Esophagus muscularis mucosa (tissue), 4 donors: ENCODE measurements around the gene CREBZF. TPM values are rescaled to one million over a fixed set of nuclear protein-coding genes. Genes with fewer than 3 reads are reported as not detected.
A peak's percentile ranks its signal among the peaks of the same experiment; 100 is the strongest.

Experiments used
- DNase-seq: peaks from one replicate; pipeline ENCODE4 v3.0.0-alpha.2; 2017; ENCODE audit errors: extremely low spot score
- H3K27ac ChIP-seq, 4 donors: fragments of 200-600 bp; sonication (generic); replicated peaks in 1 of 4; 1 replicate in 3 of 4; 2 replicates in 1 of 4; pipeline ENCODE4 v1.5.1; 2016 to 2019; ENCODE audit warnings: mild to moderate bottlenecking in 1 of 4
- H3K27me3 ChIP-seq, 4 donors: fragments of 200-600 bp; sonication (generic); one replicate each; pipeline versions ENCODE4 v1.5.1 to v1.6.0; 2016 to 2019
- H3K36me3 ChIP-seq, 4 donors: fragments of 200-600 bp; sonication (generic); one replicate each; pipeline ENCODE4 v1.5.1; 2016 to 2019
- H3K4me1 ChIP-seq, 4 donors: fragments of 200-600 bp; sonication (generic); one replicate each; pipeline ENCODE4 v1.5.1; 2016 to 2019
- H3K4me3 ChIP-seq, 4 donors: fragments of 200-600 bp; sonication (generic); 1 replicate in 2 of 4; 2 replicates in 2 of 4; pipeline ENCODE4 v1.5.1; 2016 to 2019; ENCODE audit warnings: mild to moderate bottlenecking in 4 of 4, moderate library complexity in 1 of 4
- H3K9me3 ChIP-seq, 4 donors: fragments of 200-600 bp; sonication (generic); 1 replicate in 3 of 4; 2 replicates in 1 of 4; pipeline ENCODE4 v1.5.1; 2016 to 2019
- CTCF ChIP-seq, 3 experiments: fragments of 200-600 bp in 2 of 3; fragments of 450-650 bp in 1 of 3; sonication (generic) in 2 of 3; IDR thresholded peaks; one replicate each; pipeline ENCODE4 v1.5.1; 2017 to 2019; ENCODE audit warnings: antibody characterized with exemption in 3 of 3, mild to moderate bottlenecking in 2 of 3, moderate library complexity in 1 of 3
- EP300 ChIP-seq: sonication (generic); formaldehyde crosslinking; IDR thresholded peaks from one replicate; pipeline ENCODE4 v1.6.1; 2017; ENCODE audit warnings: antibody characterized with exemption
- POLR2A ChIP-seq: fragments of 450-650 bp; IDR thresholded peaks from one replicate; pipeline ENCODE4 v1.6.1; 2017; ENCODE audit warnings: antibody characterized with exemption, moderate library complexity, mild to moderate bottlenecking, low read depth
- POLR2AphosphoS5 ChIP-seq, 2 donors: sonication (generic); formaldehyde crosslinking; IDR thresholded peaks; one replicate each; pipeline ENCODE4 v1.6.1; 2017; ENCODE audit warnings: antibody characterized with exemption in 2 of 2
- WGBS: methylation state at CpG from one replicate; pipeline ENCODE4 v1.1.5; 2018; 5-methylcytosine and 5-hydroxymethylcytosine counted together
- intact Hi-C: fragments of 100-400 bp; cut with DNase I; formaldehyde crosslinking; loops from one replicate; pipeline ENCODE4 v1.15.1; 2023
- total RNA-seq, 4 donors: library from RNA; depleted of rRNA; stranded (reverse); fragments of >200 nt; gene quantifications; one replicate each; pipeline versions ENCODE4 v1.1.0 to v1.2.1, GENCODE V29; 2016

CREBZF gene
- total RNA-seq = 10 to 100 TPM; 34.8 to 60.6 (median 37.0) TPM

- WGBS = under 1% methylated on average over 35 of the region's 67 CpGs
- TF ChIP-seq CTCF (IDR thresholded peaks at IDR 0.05) (no peak), POLR2AphosphoS5 (IDR thresholded peaks at IDR 0.05) (peak; percentile 96 to 99), POLR2A (peak; percentile 94)
- Histone ChIP-seq H3K27me3 (no peaks in the 10 kb centered on the region), H3K9me3 (no peaks in the 10 kb centered on the region), H3K36me3 (peaks cover 0 to 11% (median 4%) of the 10 kb centered on the region in 4 donors), H3K4me1 (peaks cover 34 to 36% (median 35%) of the 10 kb centered on the region in 4 donors), H3K27ac (peak within 1 kb of the TSS; percentile 94 to 99 (median 96)), H3K4me3 (peak within 1 kb of the TSS; percentile 82 to 90 (median 86))
- DNase-seq = peak; percentile 98
- intact Hi-C loops = loop anchor here (2.0 to 5.0 kb wide), 2 partner anchors 36 to 68 kb away; partner anchors contain the start of gene TMEM126B
Observed at GRCh38 chr11:85664615-85665481, at the start of gene CREBZF. Gene CREBZF (minus strand): TSS chr11:85665129. CDS start chr11:85664875, 254 bp downstream.

- H3K4me3 ChIP-seq = no peak overlapping the region
- no peaks in the 10 kb centered on the region for H3K4me1 ChIP-seq
- no peak for TF ChIP-seq EP300
- no peak for TF ChIP-seq POLR2A
- TF ChIP-seq CTCF (IDR thresholded peaks at IDR 0.05) = no peak
- TF ChIP-seq POLR2AphosphoS5 (IDR thresholded peaks at IDR 0.05) = no peak
- H3K27me3 ChIP-seq = no peaks in the 10 kb centered on the region
- 86% methylated on average over 3 of the region's 3 CpGs for WGBS
- H3K9me3 ChIP-seq = no peaks in the 10 kb centered on the region
- no peak for DNase-seq
- H3K36me3 ChIP-seq = no peaks in the 10 kb centered on the region
- intact Hi-C loops = no loop called here
- no peak overlapping the region for H3K27ac ChIP-seq
Observed at GRCh38 chr11:85712953-85713352, 48.0 kb upstream of the CREBZF start.

- Histone ChIP-seq H3K4me3 (no peak overlapping the region), H3K36me3 (no peaks in the 10 kb centered on the region), H3K27me3 (no peaks in the 10 kb centered on the region), H3K4me1 (no peaks in the 10 kb centered on the region), H3K27ac (no peak overlapping the region), H3K9me3 (no peaks in the 10 kb centered on the region)
- 58% methylated on average over 5 of the region's 5 CpGs for WGBS
- no peak for DNase-seq
- intact Hi-C loops = no loop called here
- TF ChIP-seq POLR2A (no peak), EP300 (no peak), POLR2AphosphoS5 (IDR thresholded peaks at IDR 0.05) (no peak), CTCF (IDR thresholded peaks at IDR 0.05) (no peak)
Observed at GRCh38 chr11:85710917-85711316, 46.0 kb upstream of the CREBZF start.

- no peak overlapping the region for H3K4me3 ChIP-seq
- H3K36me3 ChIP-seq = no peaks in the 10 kb centered on the region
- 83% methylated on average over 5 of the region's 5 CpGs for WGBS
- no peak for TF ChIP-seq POLR2AphosphoS5 (IDR thresholded peaks at IDR 0.05)
- no peak for DNase-seq
- intact Hi-C loops = no loop called here
- no peaks in the 10 kb centered on the region for H3K27me3 ChIP-seq
- no peak overlapping the region for H3K27ac ChIP-seq
- no peaks in the 10 kb centered on the region for H3K4me1 ChIP-seq
- H3K9me3 ChIP-seq = no peaks in the 10 kb centered on the region
Observed at GRCh38 chr11:85709941-85710702, 45.2 kb upstream of the CREBZF start.

- no peak overlapping the region for H3K4me3 ChIP-seq
- no peaks in the 10 kb centered on the region for H3K27me3 ChIP-seq
- no peak for DNase-seq
- intact Hi-C loops = no loop called here
- H3K36me3 ChIP-seq = no peaks in the 10 kb centered on the region
- TF ChIP-seq POLR2AphosphoS5 (IDR thresholded peaks at IDR 0.05) (no peak), CTCF (IDR thresholded peaks at IDR 0.05) (no peak), POLR2A (no peak), EP300 (no peak)
- no peaks in the 10 kb centered on the region for H3K4me1 ChIP-seq
- H3K9me3 ChIP-seq = no peaks in the 10 kb centered on the region
- no peak overlapping the region for H3K27ac ChIP-seq
Observed at GRCh38 chr11:85705800-85706199, 40.9 kb upstream of the CREBZF start.
